ENCODE results near the gene AGPS. TPM values are rescaled to one million over a fixed set of nuclear protein-coding genes. Genes with fewer than 3 reads are reported as not detected.
"Not testable (repeated sequence)": the region's sequence is repeated elsewhere in the genome, so short reads cannot be mapped to it uniquely, and the experiment has no call there.

Gene AGPS
- total RNA-seq, 4 donors from 2014 or later, result 20.2 to 34.0 (median 25.5) TPM

DNA sequence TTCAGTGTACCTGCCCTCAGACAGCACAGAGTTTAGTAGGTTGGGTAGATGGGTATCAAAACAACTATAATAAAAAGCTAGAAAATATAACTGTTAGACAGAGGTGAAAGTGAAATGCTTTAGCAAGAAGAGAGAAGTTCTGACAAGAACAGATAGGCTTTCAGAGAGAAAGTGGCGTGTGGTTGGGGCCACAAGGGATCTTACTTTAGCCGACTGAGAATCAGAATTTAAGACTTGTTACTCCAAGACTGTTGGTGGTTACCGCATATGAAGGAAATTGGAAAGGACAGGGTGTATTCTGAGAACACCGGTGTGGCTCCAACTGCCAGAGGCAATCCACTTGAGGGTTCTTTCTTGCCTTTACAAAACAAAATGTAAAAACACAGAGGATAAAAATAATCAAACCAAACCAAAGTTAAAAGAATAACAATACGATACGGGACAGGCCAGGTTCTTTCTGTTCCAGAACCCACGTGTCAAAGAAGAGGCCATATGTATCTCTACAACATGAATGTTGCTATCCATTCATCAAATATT is 44.4 kb upstream of the AGPS start:
- no peak for DNase-seq
- peaks cover 11 to 39% (median 16%) of the 10 kb centered on the region in 3 donors for H3K4me1 ChIP-seq
- H3K36me3 ChIP-seq, result no peaks in the 10 kb centered on the region
- no peaks in the 10 kb centered on the region for H3K27me3 ChIP-seq
- TF ChIP-seq, protein P1, sequence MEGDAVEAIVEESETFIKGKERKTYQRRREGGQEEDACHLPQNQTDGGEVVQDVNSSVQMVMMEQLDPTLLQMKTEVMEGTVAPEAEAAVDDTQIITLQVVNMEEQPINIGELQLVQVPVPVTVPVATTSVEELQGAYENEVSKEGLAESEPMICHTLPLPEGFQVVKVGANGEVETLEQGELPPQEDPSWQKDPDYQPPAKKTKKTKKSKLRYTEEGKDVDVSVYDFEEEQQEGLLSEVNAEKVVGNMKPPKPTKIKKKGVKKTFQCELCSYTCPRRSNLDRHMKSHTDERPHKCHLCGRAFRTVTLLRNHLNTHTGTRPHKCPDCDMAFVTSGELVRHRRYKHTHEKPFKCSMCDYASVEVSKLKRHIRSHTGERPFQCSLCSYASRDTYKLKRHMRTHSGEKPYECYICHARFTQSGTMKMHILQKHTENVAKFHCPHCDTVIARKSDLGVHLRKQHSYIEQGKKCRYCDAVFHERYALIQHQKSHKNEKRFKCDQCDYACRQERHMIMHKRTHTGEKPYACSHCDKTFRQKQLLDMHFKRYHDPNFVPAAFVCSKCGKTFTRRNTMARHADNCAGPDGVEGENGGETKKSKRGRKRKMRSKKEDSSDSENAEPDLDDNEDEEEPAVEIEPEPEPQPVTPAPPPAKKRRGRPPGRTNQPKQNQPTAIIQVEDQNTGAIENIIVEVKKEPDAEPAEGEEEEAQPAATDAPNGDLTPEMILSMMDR (IDR thresholded peaks at IDR 0.05), result no peak
- TF ChIP-seq POLR2A (IDR thresholded peaks at IDR 0.05), result no peak
- H3K4me3 ChIP-seq, result no peak overlapping the region
- H3K27ac ChIP-seq, result peak overlapping the region in 1 of 4 donors; percentile 67
- intact Hi-C loops (cut with DNase I), result no loop called here
- 45 to 52% methylated on average over 6 to 7 of the region's 7 CpGs for WGBS, 2 donors
- no peaks in the 10 kb centered on the region for H3K9me3 ChIP-seq

DNA sequence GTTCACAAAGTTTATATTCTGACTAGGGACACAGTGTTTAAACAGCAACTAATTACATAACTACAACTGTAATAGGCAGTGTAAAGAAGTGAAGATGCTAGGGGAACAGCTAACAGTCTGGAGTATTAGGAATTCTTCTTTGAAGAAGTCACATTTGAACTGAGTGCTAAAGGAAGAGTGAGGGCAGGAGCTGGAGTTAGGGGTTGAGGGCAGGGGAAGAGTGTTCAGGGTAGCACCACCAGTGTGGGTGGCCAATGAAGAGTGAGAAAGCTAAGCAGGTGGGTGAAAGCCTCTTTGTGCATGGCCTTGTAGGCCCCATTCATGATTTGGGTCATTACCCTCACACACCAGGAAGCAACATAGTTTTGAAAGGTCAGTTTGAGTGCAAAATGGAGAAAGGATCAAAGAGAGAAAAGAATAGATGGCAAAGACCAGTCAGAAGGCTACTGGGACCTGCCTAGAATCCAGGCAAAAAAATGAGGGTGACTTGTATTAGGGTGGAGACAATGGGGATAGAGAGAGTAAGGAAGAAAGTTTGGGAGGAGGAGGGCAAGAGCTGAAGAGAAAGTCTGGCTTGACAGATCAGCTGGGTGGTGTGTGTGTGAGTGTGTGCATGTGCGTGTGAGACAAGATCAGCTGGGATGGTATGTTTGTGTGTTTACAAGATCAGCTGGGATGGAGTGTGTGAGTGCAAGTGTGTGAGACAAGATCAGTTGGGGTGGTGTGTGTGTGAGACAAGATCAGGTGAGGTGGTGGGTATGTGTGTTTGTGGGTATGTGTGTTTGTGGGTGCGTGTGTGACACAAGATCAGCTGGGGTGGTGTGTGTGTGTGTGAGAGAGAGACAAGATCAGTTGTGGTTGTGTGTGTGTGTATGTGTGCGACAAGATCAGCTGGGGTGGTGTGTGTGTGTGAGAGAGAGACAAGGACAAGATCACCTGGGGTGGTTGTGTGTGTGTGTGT is 43.6 kb upstream of the AGPS start:
- no peaks in the 10 kb centered on the region for H3K9me3 ChIP-seq
- H3K36me3 ChIP-seq, result no peaks in the 10 kb centered on the region
- no peak for TF ChIP-seq POLR2A (IDR thresholded peaks at IDR 0.05)
- TF ChIP-seq, protein P1 (IDR thresholded peaks at IDR 0.05), result no peak
- peak overlapping the region in 3 of 4 donors; percentile 67 to 88 (median 82) for H3K27ac ChIP-seq
- peaks cover 11 to 43% (median 19%) of the 10 kb centered on the region in 3 donors for H3K4me1 ChIP-seq
- WGBS, 2 donors, result 94 to 95% methylated on average over 3 of the region's 3 CpGs
- no peak for DNase-seq
- no peak overlapping the region for H3K4me3 ChIP-seq
- intact Hi-C loops (cut with DNase I), result no loop called here
- no peaks in the 10 kb centered on the region for H3K27me3 ChIP-seq

DNA sequence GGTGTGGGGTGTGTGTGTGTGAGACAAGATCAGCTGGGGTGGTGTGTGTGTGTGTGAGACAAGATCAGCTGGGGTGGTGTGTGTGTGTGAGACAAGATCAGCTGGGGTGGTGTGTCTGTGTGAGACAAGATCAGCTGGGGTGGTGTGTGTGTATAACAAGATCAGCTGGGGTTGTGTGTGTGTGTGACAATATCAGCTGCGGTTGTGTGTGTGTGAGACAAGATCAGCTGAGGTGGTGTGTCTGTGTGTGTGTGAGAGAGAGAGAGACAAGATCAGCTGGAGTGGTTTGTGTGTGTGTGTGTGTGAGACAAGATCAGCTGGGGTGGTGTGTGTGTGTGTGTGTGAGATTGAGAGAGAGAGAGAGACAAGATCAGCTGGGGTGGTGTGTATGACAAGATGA is 41.9 kb upstream of the AGPS start:
- Histone ChIP-seq H3K4me1 (peaks cover 11 to 43% (median 19%) of the 10 kb centered on the region in 3 donors), H3K27ac (peak overlapping the region; percentile 42 to 88 (median 74))
- H3K27me3 ChIP-seq; H3K9me3 ChIP-seq; H3K36me3 ChIP-seq; intact Hi-C loops (cut with DNase I); DNase-seq; H3K4me3 ChIP-seq: not testable (repeated sequence)
- WGBS, 2 donors, result 69 to 93% methylated on average over 1 of the region's 1 CpG

DNA sequence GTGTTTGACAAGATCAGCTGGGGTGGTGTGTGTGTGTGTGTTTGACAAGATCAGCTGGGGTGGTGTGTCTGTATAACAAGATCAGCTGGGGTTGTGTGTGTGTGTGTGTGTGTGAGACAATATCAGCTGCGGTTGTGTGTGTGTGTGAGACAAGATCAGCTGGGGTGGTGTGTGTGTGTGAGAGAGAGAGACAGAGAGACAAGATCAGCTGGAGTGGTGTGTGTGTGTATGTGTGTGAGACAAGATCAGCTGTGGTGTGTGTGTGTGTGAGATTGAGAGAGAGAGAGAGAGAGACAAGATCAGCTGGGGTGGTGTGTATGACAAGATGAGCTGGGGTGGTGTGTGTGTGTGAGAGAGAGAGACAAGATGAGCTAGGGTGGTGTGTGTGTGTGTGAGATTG is 41.5 kb upstream of the AGPS start:
- H3K9me3 ChIP-seq; DNase-seq; H3K27me3 ChIP-seq; intact Hi-C loops (cut with DNase I); H3K4me3 ChIP-seq; H3K36me3 ChIP-seq: not testable (repeated sequence)
- peak overlapping the region; percentile 62 to 88 (median 74) for H3K27ac ChIP-seq
- 72 to 100% methylated on average over 1 of the region's 1 CpG for WGBS, 2 donors
- H3K4me1 ChIP-seq, result peaks cover 11 to 43% (median 19%) of the 10 kb centered on the region in 3 donors

DNA sequence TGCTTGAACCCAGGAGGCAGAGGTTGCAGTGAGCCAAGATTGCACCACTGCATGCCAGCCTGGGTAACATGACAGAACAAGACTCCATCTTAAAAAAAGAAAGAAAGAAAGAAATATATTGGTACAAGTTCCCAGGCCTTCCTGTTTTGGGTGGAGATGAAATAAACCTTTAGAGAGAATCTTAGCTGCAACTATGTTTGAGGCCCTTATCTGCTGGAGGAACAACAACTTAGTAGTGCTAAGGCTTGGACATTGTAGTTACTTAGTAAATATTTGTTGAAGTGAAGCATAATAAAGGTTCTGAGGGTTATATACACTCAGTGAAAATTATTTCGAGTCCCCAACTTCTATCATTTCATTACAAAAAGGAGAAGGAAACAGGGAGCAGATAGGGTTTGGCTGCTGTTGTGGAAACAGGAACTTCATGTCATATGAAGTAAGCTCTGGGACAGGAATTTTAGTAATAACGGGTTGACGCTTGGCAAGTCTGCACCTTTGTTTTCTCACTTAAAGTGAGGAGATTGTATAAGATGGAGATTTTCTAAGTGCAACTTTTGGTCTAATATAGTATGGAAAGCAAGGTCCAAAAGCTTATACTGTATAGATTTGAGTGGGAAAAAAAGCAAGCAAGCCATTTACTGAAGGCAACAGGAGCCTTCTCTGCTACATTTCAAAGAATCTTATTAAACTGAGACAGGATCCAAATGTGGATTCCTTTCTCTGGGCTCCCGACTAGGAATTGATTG is 40.0 kb upstream of the AGPS start:
- WGBS, 2 donors, result 11 to 12% methylated on average over 4 of the region's 4 CpGs
- Histone ChIP-seq H3K4me1 (peaks cover 11 to 39% (median 19%) of the 10 kb centered on the region in 3 donors), H3K4me3 (no peak overlapping the region), H3K9me3 (no peaks in the 10 kb centered on the region), H3K27me3 (no peaks in the 10 kb centered on the region), H3K27ac (peak overlapping the region; percentile 72 to 83 (median 78)), H3K36me3 (no peaks in the 10 kb centered on the region)
- intact Hi-C loops (cut with DNase I), result no loop called here
- TF ChIP-seq, protein P1 (IDR thresholded peaks at IDR 0.05), result no peak
- TF ChIP-seq POLR2A (IDR thresholded peaks at IDR 0.05), result no peak
- no peak for DNase-seq

DNA sequence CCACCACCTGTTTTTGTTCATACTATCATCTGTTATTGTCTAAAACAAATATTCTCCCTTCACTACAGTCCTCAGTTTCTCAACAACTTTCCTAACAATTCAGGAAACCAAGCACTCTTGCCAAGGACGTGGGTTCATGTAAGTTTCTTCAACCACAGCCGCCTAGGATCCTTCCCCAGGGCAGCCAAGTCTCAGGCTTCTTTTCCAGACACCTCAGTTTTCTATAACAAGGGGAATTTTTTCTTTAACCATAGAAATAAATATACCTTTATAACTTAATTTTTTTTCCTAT is 39.4 kb upstream of the AGPS start:
- Histone ChIP-seq H3K27ac (peak overlapping the region; percentile 72 to 83 (median 78)), H3K27me3 (no peaks in the 10 kb centered on the region), H3K4me3 (no peak overlapping the region), H3K9me3 (no peaks in the 10 kb centered on the region), H3K4me1 (peaks cover 11 to 35% (median 18%) of the 10 kb centered on the region in 3 donors), H3K36me3 (no peaks in the 10 kb centered on the region)
- WGBS, 2 donors, result 34 to 41% methylated on average over 2 of the region's 2 CpGs
- no peak for TF ChIP-seq POLR2A (IDR thresholded peaks at IDR 0.05)
- TF ChIP-seq, protein P1 (IDR thresholded peaks at IDR 0.05), result no peak
- DNase-seq, result no peak
- intact Hi-C loops (cut with DNase I), result no loop called here

DNA sequence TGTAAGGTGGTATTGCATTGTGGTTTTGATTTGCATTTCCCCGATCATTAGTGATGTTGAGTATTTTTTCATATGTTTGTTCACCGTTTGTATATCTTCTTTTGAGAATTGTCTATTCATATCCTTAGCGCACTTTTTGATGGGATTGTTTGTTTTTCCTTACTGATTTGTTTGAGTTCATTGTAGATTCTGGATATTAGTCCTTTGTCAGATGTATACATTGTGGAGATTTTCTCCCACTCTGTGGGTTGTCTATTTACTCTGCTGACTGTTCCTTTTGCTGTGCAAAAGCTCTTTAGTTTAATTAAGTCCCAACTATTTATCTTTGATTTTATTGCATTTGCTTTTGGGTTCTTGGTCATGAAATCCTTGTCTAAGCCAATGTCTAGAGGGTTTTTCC is 38.0 kb upstream of the AGPS start:
- H3K9me3 ChIP-seq; H3K27me3 ChIP-seq; DNase-seq; H3K36me3 ChIP-seq; H3K27ac ChIP-seq; H3K4me3 ChIP-seq; intact Hi-C loops (cut with DNase I): not testable (repeated sequence)
- peaks cover 11 to 22% (median 15%) of the 10 kb centered on the region in 3 donors for H3K4me1 ChIP-seq
- WGBS, 2 donors, result 81 to 82% methylated on average over 3 of the region's 3 CpGs
